LNCAP (cell line): ENCODE measurements around the gene USP10.

Experiments used
- CTCF ChIP-seq: fragments of 450-650 bp; IDR thresholded peaks from 2 replicates; pipeline ENCODE4 v1.5.1; 2017; ENCODE audit warnings: mild to moderate bottlenecking

Gene USP10

GRCh38 chr16:84827131-84827574 lies 127.4 kb downstream of the USP10 start:
- no peak for TF ChIP-seq CTCF

- no peak for TF ChIP-seq CTCF
Measured at GRCh38 chr16:84827897-84828296, 128.1 kb downstream of the USP10 start.

GRCh38 chr16:84828322-84828721 lies 128.5 kb downstream of the USP10 start:
- TF ChIP-seq CTCF, result no peak
